Measurements from ENCODE around the gene KSR1. TPM values are rescaled to one million over a fixed set of nuclear protein-coding genes. Genes with fewer than 3 reads are reported as not detected.
"Not testable (repeated sequence)": the region's sequence is repeated elsewhere in the genome, so short reads cannot be mapped to it uniquely, and the experiment has no call there.

KSR1 gene
- total RNA-seq, 1 donor from 2014 or later = 60.2 TPM

- peak; percentile 52 for DNase-seq (ENCODE audit: low spot score)
Observed at GRCh38 chr17:27609611-27610303, 153.5 kb downstream of the KSR1 start.

DNA sequence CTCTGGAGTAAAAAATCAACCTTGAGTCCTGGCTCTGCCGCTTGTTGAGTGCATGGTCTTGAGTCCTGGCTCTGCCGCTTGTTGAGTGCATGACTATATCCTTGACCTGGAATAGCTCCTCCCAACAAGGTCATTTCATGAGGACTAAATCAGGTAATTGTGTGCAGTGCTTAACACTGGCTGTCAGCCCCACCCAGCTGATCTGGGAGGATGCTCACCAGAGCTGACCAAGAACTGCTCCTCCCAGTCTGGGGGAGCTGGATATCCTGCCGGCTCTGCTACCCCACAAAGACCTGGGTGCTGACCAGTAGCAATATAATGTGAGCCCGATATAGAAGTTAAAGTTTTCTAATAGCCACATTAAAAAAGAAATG, 154.0 kb downstream of the KSR1 start:
- no peak for DNase-seq (ENCODE audit: low spot score)

DNA sequence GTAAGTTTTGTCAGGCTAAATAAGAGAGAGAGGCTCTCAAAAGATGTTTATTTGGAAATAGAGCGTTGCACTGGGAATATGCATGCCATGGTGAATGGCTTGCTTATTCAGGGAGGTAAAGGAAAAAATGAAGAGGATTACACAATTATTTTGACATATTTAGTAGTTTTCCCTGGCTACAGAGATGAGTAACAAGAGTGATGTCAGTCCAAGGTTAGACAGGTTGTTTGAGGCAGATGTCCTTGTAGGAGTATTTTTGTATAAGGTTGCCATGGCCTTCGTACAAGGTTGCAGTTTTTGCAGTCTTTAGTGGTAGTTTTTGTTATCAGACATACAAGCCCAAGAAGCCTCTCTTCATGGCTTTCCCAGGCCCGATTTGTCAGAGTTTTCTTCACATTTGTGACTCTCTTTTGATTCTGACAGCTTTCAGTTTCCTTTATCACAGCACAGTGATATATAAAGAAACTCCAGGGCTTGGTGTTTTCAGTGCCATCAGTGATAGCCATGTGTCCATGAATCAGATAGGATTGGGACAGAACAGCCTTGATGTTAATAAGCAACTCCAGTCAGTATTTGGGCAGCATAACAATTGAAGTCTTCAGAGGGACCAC, 156.0 kb downstream of the KSR1 start:
- DNase-seq (ENCODE audit: low spot score) = no peak

- DNase-seq (ENCODE audit: low spot score) = no peak
Observed at GRCh38 chr17:27613433-27613832, 157.2 kb downstream of the KSR1 start.

- no peak for DNase-seq (ENCODE audit: low spot score)
Observed at GRCh38 chr17:27615121-27615520, 158.9 kb downstream of the KSR1 start.

DNA sequence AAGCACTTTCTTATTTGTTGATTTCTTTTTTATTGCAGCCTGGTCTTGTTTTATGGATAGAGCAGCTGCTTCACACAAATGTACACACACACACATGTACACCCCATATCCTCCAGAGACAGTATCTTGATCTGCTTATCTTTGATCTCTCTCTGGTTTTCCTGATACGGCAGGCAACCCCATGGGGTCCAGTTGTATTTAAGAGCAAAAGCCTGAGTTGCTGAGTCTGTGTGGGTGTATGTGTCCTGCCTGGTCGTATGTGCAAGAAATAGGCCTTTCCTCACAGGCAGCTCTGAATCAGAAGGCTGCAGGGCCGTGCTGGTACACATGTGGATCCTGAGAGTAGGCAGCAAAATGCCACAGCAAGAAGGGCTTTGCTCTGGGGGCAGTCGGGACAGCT, 160.2 kb downstream of the KSR1 start:
- no peak for DNase-seq (ENCODE audit: low spot score)

DNA sequence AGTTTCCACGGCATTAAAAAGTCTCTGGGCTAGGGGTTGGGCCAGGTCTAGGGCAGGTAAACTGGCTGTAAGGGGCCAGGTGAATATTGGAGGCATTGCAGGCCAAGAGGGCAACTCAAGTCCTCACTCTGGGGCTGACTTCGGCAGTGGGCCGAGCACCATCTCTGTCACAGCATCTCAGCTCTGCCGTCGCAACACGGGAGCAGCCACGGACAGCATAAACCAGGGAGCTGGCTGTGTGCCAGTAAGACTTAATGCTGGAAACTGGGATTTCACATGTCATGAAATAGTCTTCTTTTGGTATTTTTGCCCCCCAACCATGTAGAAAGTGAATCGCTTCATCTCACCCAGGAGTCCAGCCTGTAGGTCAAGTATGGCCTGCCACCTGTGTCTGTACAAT, 162.2 kb downstream of the KSR1 start:
- no peak for DNase-seq (ENCODE audit: low spot score)

- DNase-seq (ENCODE audit: low spot score) = no peak
Observed at GRCh38 chr17:27620721-27621120, 164.5 kb downstream of the KSR1 start.

DNA sequence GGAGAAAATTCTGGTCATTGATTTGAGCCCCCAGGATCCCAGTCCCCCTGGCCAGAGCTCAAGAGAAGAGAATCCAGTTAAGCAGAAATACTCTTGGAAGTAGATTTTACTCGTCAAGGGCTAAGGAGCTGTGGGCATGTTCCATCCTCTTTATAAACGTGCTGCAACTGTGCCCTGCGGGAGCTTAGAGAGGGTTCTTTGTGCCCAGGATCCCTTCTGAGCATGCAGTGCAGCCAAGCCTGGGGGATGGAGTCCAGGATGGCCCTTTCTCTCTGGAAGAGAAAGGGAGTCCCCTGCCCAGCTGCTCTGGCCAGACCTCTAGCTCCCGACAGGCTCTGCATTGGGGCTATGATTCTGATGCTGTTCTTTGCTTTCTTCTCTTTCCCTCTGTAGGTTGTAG, 165.3 kb downstream of the KSR1 start:
- DNase-seq (ENCODE audit: low spot score) = no peak

DNA sequence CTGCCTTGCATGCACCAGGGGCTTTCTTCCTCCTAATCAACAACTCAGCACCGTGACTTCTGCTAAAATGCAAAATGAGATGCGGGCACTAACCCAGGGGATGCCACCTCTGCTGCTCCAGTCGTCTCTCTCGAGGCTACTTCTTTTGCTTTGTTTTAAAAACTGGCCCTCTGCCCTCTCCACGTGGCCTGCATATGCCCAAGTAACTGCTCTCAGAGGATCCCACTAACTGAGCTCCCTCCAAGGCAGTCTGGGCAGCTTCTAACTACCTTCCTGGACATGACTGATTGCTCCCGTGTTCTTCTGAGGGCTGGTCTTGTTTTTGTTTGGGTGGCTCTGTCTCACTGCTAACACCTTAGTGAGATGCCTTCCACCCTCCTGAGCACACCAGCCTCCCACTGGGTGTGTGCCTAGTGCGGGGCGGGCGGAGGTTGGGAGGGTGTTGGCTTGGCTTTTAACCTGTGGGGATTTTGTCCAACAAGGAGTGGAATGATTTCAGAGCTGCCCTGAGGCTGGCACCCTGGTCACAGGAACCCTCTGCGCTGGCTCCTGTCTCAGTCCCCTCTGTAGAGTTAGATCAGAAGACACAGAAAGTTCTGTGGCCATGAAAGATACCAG, 165.8 kb downstream of the KSR1 start:
- DNase-seq (ENCODE audit: low spot score) = no peak

DNA sequence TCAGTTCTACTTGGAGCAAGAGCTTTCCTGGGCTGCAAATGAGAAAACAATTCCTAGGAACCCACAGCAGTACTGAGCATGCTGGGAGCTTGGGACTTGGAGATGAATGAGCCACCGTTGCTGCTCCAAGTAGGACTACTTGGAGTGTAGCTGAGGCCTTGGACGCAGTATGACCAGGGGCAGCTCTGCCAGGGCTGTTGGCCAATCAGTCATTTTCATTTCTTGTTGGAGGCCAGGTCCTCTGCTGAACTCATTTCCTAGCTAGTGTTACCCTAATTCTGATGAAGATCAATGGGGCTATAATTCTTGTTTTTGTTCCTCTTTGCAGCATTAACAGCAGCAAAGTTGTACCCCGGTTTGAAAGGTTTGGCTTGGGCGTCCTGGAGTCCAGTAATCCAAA, 166.7 kb downstream of the KSR1 start:
- DNase-seq (ENCODE audit: low spot score) = no peak

- no peak for DNase-seq (ENCODE audit: low spot score)
Observed at GRCh38 chr17:27623614-27624013, 167.4 kb downstream of the KSR1 start.

DNA sequence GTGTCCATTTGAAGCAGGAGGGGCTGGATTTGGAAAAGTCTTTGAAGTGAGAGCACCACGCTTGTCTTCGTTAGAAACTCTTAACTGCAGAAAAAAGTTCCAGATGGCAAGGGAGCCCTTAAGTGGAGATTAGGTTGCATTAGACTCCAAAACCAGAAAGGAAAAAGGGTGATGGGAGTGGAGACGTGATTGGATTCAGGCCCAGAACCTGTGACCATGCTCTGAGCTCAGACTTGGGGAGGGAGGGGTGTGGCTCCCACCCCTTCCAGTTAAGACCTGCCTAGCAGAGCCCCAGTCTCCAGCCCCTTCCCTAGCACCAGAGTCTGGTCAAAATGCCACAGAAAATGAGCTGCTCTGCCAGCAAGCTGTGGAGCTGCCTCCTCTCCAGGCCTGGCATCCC, 168.3 kb downstream of the KSR1 start:
- DNase-seq (ENCODE audit: low spot score) = no peak

DNA sequence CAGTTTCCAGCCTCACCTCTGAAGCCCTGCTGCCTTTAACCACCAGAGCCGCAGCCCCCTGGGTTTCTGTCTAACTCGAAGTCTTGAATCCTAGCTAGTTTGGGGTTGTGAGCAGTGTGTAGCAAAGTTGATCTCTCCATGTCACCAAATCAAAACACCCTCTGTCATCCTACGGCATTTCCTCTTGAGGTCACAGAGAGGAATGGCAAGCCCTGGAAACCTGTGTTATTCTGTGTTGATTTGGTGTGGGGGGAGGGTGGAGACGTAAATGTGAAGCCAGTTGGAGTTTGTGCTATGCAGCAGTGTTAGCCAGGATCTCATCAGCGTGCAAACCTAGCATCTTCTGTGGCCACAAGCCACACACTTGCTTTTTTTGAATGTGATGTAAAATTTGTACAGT, 169.6 kb downstream of the KSR1 start:
- no peak for DNase-seq (ENCODE audit: low spot score)

GRCh38 chr17:27627514-27627913, 171.3 kb downstream of the KSR1 start:
- no peak for DNase-seq (ENCODE audit: low spot score)

DNA sequence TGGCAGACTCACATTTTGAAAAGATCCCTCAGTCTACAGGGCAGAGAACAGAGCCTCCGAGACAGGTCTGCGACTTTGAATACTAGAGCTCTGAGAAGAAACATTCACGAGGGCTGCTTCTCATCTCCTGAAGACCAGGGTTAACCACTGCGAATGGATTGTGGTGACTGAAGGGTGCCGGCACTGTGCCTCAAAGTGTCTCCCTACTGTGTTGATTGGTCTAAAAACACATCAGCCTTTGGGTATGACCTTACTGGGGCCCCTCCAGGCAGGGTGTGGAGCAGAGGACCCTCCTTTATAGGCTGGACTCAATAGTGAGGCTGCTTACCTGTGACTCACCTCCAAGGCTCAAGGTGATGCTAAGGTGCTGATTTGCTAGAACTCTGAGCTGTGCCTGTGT, 172.1 kb downstream of the KSR1 start:
- DNase-seq (ENCODE audit: low spot score) = no peak

DNA sequence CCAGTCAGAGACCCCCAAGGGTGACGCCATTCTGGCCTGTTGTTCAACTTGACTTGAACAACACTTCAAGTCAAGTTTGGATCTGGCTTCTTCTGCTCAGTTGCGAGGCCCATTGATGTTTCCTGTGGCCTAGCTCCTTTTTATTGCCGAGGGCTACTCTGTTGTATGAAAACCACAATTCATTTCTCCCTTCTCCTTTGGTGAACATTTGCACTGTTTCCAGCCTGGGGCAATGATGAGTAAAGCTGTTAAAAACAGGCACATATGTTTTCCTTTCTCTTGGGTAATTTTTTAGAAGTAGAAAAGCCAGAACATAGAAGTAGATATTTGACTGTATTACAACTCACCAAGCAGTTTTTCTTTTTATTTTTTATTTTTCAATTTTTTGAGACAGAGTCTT, 173.0 kb downstream of the KSR1 start:
- not testable (repeated sequence) for DNase-seq (ENCODE audit: low spot score)

DNA sequence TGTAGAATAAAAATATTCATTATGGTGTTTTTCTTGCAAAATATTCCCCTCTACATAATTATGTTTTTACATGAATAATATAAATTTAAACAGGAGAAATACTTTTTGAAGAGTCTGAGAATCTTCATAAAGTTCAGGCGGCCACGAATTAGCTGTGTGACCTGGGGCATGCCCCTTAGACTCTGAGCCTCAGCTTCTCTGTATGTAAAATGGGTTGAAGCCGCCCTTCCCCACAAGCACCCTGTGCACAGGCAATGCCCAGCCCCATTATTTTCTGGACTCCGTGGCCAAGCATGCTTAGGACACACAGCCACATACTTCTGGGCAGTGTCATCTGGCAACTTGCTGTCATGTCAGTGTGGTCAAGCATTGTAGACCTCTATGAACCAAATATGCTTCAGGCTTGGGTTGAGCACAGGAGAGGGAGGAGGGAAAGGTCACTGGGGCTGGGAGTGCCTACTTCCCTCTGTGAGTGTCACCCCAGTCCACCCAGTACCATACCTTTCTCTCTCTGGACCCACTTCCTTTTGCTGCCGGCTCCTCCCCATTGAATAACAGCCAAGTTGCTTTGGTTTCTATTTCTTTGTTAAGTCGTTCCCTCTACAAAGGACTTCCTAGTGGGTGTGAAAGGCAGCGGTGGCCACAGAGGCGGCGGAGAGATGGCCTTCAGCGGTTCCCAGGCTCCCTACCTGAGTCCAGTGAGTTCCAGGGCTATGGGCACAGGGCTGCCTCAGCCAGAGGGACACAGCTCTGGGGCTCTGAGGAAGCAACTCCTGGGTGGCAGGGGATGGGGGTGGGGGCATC, 174.6 kb downstream of the KSR1 start, which contains the start of gene LGALS9:
Gene LGALS9 (plus strand): TSS at position 582 of the 804 bp plus-strand sequence. CDS start 78 bp downstream, at position 660.
- DNase-seq (ENCODE audit: low spot score) = peak; percentile 74

DNA sequence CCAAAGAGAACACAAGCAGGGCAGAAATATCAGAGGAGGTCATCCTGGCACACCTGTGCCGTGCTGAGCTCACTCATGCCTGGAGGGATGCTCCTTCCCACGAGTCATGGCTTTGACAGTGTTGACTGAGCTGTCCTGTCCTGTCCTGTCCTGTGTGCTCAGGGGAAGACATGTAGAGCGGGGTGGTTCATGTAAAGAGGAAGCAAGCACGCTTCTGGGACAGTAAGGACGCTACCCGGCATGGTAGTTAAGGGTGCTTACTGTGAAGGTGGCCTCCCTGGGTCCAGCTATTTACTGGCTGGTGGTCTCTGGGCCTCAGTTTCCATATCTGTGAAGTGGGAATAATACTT, 175.1 kb downstream of the KSR1 start:
- DNase-seq (ENCODE audit: low spot score) = no peak

DNA sequence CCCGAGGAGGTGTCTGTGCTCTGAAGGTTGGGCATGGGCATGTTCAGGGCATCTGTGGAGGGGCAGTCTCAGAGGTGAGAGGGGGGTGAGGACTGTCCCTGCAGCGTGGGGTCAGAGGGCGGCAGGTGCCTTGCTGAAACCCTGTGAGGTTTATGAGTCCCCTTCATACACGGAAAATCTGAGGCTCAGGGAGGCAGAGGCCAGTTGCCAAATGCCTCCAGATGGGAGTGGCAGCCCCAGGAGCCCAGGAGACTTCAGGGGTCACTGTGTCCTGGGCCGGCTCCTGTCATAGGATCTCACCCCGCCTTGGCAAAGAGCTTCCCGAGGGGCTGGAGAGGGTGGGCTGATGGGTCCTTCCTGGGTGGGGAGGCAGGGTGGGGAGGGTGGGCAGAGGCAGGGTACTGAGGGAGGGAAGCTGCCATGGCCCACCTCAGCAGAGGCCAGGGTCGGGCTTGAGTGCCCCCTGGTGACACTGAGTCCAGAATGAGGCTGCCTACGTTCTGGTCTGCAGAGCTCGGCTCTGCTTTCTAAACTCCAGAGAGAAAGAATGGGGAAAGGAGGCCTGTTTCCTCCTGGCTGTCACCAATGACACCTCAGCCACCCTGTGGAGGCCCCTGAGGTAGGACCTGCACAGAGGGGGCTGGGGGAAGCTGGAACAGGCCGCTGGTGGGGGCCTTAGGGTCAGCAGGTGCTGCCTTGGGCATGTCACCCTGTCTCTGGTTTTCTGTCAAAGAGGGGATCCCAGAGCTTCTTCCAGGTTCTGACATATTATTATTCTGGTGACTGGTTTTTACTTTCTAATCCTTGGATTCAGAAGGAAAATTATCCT, 175.9 kb downstream of the KSR1 start:
- no peak for DNase-seq (ENCODE audit: low spot score)

DNA sequence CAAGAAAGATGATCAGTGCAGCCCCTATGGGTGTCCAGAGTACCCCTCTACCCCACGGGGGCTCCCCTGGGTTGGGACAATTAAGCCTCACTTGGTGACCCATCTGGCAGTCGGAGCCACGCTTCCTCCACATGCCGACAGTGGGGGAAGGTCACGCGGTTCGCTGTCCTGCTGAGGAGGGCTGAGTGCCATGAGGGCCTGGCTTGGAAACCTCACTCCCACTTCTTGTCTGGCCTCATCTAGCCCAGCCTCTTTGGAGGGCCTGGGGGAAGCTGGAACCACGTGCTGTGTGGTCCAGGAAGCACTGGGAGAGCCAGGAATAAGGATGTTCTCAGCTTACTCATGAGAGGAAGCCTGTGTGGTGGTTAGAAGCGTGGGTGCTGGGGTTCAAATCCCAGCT, 176.5 kb downstream of the KSR1 start:
- DNase-seq (ENCODE audit: low spot score) = peak; percentile 81

All from mucosa of gallbladder (tissue), 1 donor.